Fibroblast of pulmonary artery (primary cell): ENCODE data around the gene C5orf15.

ENCODE experiments used
- DNase-seq: peaks from one replicate; pipeline ENCODE4 v3.0.0-alpha.2; 2010; ENCODE audit warnings: low read depth
- H3K4me3 ChIP-seq: replicated peaks from 2 replicates; pipeline ENCODE4 v1.5.1; 2011; ENCODE audit warnings: low read depth, mild to moderate bottlenecking, control low read depth, low read length, moderate library complexity
- CTCF ChIP-seq: IDR thresholded peaks from 2 replicates; pipeline ENCODE4 v1.5.1; 2011; ENCODE audit warnings: mild to moderate bottlenecking, control low read depth, low read length, inconsistent platforms; ENCODE audit errors: missing control alignments

The C5orf15 gene

DNA sequence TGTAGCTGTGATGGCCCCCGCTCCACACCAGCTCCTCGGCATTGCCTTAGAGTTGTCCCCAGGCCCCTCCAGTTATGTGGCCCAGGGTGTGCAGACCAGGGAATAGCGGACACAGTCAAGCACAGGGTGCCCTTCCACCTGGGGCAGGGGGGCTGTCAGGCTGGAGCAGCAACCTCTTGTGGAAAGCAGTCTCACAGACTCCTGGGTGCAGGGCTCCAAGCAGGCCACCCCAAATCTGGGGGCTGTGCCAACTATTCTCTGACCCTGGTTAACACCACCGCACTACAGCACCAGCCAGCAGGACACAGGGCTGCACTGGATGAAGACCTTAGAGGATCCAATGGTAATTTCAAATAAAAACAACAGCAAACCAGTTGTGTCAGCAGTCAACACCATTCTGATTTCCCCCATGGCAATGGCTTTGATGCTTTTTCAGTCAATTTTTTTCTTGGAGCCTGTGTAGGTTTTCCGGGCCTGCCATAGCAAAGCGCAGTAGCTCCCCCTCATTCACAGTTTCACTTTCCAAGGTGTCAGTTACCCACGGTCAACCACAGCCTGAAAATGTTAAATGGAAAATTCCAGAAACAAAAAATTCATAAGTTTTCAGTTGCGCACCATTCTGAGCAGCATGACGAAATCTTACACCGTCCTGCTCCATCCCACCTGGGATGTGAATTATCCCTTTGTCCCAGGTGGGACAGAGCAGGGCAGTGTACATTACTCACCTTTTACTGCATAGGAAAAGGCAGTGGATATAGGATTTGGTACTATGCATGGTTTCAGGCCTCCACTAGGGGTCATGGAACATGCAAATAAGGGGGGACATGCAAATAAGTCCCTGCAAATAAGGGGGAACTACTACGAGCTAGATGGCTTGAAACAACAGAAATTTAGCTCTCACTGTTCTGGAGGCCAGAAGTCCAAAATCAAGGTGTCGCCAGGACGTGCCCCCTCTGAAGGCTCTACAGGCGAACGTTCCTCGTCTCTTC lies 49.0 kb downstream of the C5orf15 start:
- no peak for TF ChIP-seq CTCF
- DNase-seq = no peak
- H3K4me3 ChIP-seq = no peak overlapping the region

GRCh38 chr5:133918731-133919130 lies 49.7 kb downstream of the C5orf15 start:
- no peak for DNase-seq
- H3K4me3 ChIP-seq = no peak overlapping the region
- TF ChIP-seq CTCF = no peak

GRCh38 chr5:133918316-133918715 lies 50.1 kb downstream of the C5orf15 start:
- DNase-seq = no peak
- TF ChIP-seq CTCF = no peak

GRCh38 chr5:133917785-133918184 lies 50.6 kb downstream of the C5orf15 start:
- TF ChIP-seq CTCF = no peak
- DNase-seq = no peak
- H3K4me3 ChIP-seq = no peak overlapping the region

More at GRCh38 chr5:133918316-133918715, 50.1 kb downstream of the C5orf15 start:
- H3K4me3 ChIP-seq = no peak overlapping the region

DNA sequence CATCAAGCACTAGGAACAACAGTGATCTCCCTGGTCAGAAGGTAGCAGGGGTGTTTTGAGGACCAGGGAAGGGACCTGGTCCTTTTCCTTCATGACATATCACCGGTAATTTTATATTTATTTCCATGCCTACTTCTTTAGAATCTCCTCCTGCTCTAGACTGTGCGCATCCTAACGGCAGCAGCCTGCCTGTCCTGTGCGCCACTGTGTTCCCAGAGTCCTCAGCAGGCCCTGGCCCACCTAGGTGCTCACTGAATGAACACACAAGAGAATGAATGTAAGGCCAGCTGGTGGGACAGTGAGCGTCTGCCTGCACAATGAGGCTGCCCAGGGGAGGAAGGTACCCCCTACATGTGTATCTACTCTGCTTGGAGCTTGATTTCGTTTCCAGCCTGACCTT lies 51.5 kb downstream of the C5orf15 start:
- H3K4me3 ChIP-seq = no peak overlapping the region
- no peak for DNase-seq
- no peak for TF ChIP-seq CTCF

- no peak for DNase-seq
- H3K4me3 ChIP-seq = no peak overlapping the region
- no peak for TF ChIP-seq CTCF
Measured at GRCh38 chr5:133916479-133916878, 51.9 kb downstream of the C5orf15 start.
